ENCODE data around the gene RPL22.
A peak's percentile ranks its signal among the peaks of the same experiment; 100 is the strongest.

The RPL22 gene

DNA sequence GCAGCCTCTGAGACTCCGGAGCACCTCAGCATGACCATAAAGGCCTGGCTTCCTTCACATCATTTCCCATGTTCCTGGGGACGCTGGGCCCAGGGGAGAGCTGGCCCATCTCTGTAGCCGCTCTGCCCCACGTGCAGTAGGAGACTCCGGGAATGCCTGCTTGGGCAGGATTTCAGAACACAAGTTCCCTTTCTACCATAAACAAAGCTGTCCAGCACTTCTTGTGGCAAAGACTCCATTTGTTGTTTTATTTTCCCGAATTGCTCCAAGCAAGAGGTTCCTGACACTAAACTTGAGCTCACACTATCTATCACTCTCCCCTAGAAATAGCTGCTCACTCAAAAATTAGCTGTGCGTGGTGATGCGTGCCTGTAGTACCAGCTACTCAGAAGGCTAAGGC lies 41.2 kb downstream of the RPL22 start:
- TF ChIP-seq CSDC2 (CRISPR knock-in tag; IDR thresholded peaks at IDR 0.05) (no peak), PATZ1 (CRISPR knock-in tag; IDR thresholded peaks at IDR 0.05; ENCODE audit: borderline replicate concordance) (no peak), ESRRG (CRISPR knock-in tag; IDR thresholded peaks at IDR 0.05) (no peak), ISL1 (CRISPR knock-in tag; IDR thresholded peaks at IDR 0.05) (no peak), ZFP30 (CRISPR knock-in tag; IDR thresholded peaks at IDR 0.05) (no peak), SNAI2 (CRISPR knock-in tag; IDR thresholded peaks at IDR 0.05) (no peak), POU6F1 (CRISPR knock-in tag; IDR thresholded peaks at IDR 0.05; ENCODE audit: borderline replicate concordance, low read depth) (no peak), ZNF70 (CRISPR knock-in tag; IDR thresholded peaks at IDR 0.05) (no peak)
- ATAC-seq, result no peak

- peak; percentile 55 for ATAC-seq
- TF ChIP-seq RARB (CRISPR knock-in tag; IDR thresholded peaks at IDR 0.05), result no peak
These were observed 41.7 kb downstream of the RPL22 start for GRCh38 chr1:6157528-6158174.

DNA sequence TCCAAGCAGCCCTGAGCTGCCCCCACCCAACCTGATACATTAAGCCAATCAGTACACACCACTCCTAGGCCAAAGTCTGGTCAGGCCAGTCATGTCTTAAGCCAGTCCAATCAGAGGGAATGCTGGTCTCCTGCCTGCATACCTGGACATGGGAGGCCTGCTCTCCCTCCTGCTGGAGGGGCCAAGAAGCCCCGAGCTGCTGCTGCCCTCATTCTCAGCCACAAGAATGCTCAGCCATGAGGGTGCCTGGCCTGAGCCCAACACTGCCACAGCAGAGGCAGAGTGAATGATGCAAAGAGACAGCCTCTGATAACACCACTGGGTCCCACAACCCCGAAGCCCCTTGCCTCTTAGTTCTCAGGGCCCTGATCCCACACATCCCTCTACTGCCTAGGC lies 42.3 kb downstream of the RPL22 start:
- no peak for TF ChIP-seq TOX (CRISPR knock-in tag; IDR thresholded peaks at IDR 0.05; ENCODE audit: borderline replicate concordance)
- TF ChIP-seq ZNF70 (CRISPR knock-in tag; IDR thresholded peaks at IDR 0.05), result no peak
- TF ChIP-seq TCF4 (CRISPR knock-in tag; IDR thresholded peaks at IDR 0.05; ENCODE audit: borderline replicate concordance), result no peak
- no peak for TF ChIP-seq BACH2 (CRISPR knock-in tag; IDR thresholded peaks at IDR 0.05; ENCODE audit: borderline replicate concordance)
- no peak for TF ChIP-seq ZC3H10 (CRISPR knock-in tag; IDR thresholded peaks at IDR 0.05)
- TF ChIP-seq GLIS3 (CRISPR knock-in tag; IDR thresholded peaks at IDR 0.05), result no peak
- TF ChIP-seq PPARA (CRISPR knock-in tag; IDR thresholded peaks at IDR 0.05; ENCODE audit: borderline replicate concordance), result no peak
- no peak for TF ChIP-seq SNAI2 (CRISPR knock-in tag; IDR thresholded peaks at IDR 0.05)
- peak; percentile 29 for ATAC-seq

- TF ChIP-seq ZNF70 (CRISPR knock-in tag; IDR thresholded peaks at IDR 0.05) (no peak), CSDC2 (CRISPR knock-in tag; IDR thresholded peaks at IDR 0.05) (no peak), ZNF8 (CRISPR knock-in tag; IDR thresholded peaks at IDR 0.05) (no peak), ZC3H10 (CRISPR knock-in tag; IDR thresholded peaks at IDR 0.05) (no peak), CSRNP3 (CRISPR knock-in tag; IDR thresholded peaks at IDR 0.05) (no peak), SNAI2 (CRISPR knock-in tag; IDR thresholded peaks at IDR 0.05) (no peak)
- no peak for ATAC-seq
These were observed 44.7 kb downstream of the RPL22 start for GRCh38 chr1:6154525-6155319.

DNA sequence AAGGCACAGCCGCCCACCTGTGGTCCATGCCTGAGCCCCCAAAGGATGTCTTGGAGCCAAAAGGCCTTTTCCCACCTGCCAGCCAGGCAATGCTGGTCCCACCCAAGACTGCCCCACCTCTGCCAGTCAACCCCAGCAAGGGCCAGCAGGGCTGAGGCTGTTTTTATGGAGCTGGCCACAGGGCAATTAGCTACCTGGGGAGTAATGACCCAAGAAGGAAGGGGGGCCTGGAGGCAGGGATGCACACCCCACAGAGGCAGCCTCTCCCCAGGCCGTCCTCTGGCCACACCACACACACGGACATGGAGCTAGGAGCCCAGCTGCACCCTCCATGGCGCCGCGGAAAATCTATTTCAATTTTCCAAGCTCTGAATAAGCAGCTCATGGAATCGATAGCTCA lies 46.5 kb downstream of the RPL22 start:
- ATAC-seq, result no peak
- no peak for TF ChIP-seq ZFP3 (CRISPR knock-in tag; IDR thresholded peaks at IDR 0.05)
- TF ChIP-seq ZNF565 (CRISPR knock-in tag; conservative IDR thresholded peaks at IDR 0.05; ENCODE audit: low read depth), result no peak
- no peak for TF ChIP-seq ZC3H10 (CRISPR knock-in tag; IDR thresholded peaks at IDR 0.05)
- no peak for TF ChIP-seq ISL1 (CRISPR knock-in tag; IDR thresholded peaks at IDR 0.05)

GRCh38 chr1:6152181-6152580 lies 47.2 kb downstream of the RPL22 start:
- TF ChIP-seq CSRNP3 (CRISPR knock-in tag; IDR thresholded peaks at IDR 0.05) (no peak), POU6F1 (CRISPR knock-in tag; IDR thresholded peaks at IDR 0.05; ENCODE audit: borderline replicate concordance, low read depth) (no peak), TCF4 (CRISPR knock-in tag; IDR thresholded peaks at IDR 0.05; ENCODE audit: borderline replicate concordance) (no peak), CSDC2 (CRISPR knock-in tag; IDR thresholded peaks at IDR 0.05) (no peak)
- ATAC-seq, result no peak
